ENCODE measurements around the gene NEK7. TPM values are rescaled to one million over a fixed set of nuclear protein-coding genes. Genes with fewer than 3 reads are reported as not detected.

NEK7 gene
- total and polyA plus RNA-seq, 2 of the 8 experiments (the other 6 are each of a cell fraction or from before 2014, with no cell fraction given): 5.1 to 10.0 TPM

GRCh38 chr1:198160222-198160621 is 3.4 kb downstream of the NEK7 start:
- Histone ChIP-seq H4K5ac (ENCODE audit: insufficient read length, low read depth, low read length) (no peak overlapping the region), H3K27me3 (replicated peaks in 1 of 4; ENCODE audit: control insufficient read depth in 3 of 4, extremely low read depth in 1 of 4, insufficient read depth in 3 of 4, low read length in 3 of 4) (no peaks in the 10 kb centered on the region), H4K8ac (ENCODE audit: extremely low read depth, insufficient read depth, low read length) (no peak overlapping the region), H3K79me1 (ENCODE audit: low read depth, low read length) (peaks cover 3% of the 10 kb centered on the region; the same call in 1 of the 2 replicates), H4K20me1 (replicated peaks in 1 of 2; ENCODE audit: control insufficient read depth in 1 of 2, insufficient read depth in 2 of 2, low read length in 2 of 2) (no peaks in the 10 kb centered on the region), H3K4me2 (ENCODE audit: insufficient read depth in 1 of 2, low read depth in 2 of 2, low read length in 2 of 2) (peak overlapping the region in 1 of 2 experiments; percentile 3; a peak in 1 of 4 replicates), H3K4ac (replicated peaks; ENCODE audit: insufficient read length, low read depth, low read length) (no peak overlapping the region), H2AK5ac (ENCODE audit: low read depth, low read length) (no peak overlapping the region), H2BK12ac (ENCODE audit: low read depth, low read length) (no peak overlapping the region), H3K79me2 (ENCODE audit: control insufficient read depth in 1 of 2, insufficient read depth in 2 of 2, low read length in 2 of 2) (peaks cover 5 to 67% of the 10 kb centered on the region in 2 experiments; a peak in 2 of 4 replicates), H3K9ac (replicated peaks in 1 of 4; ENCODE audit: extremely low read depth in 1 of 4, low read depth in 3 of 4, low read length in 3 of 4) (no peak overlapping the region), H3K4me3 (ENCODE audit: extremely low read depth in 1 of 4, insufficient read depth in 2 of 4, low read depth in 3 of 4, low read length in 4 of 4) (no peak overlapping the region), H3K14ac (ENCODE audit: insufficient read length) (no peak overlapping the region), H3K27ac (ENCODE audit: low read depth, low read length) (no peak overlapping the region), H3K23ac (ENCODE audit: insufficient read length) (no peak overlapping the region), H3K23me2 (ENCODE audit: low read depth, low read length) (peaks cover 8% of the 10 kb centered on the region; the same call in 1 of the 2 replicates), H3K36me3 (ENCODE audit: control insufficient read depth in 2 of 4, insufficient read depth in 4 of 4, low read length in 3 of 4) (no peaks in the 10 kb centered on the region), H3K56ac (replicated peaks; ENCODE audit: insufficient read length, low read depth, low read length) (no peak overlapping the region), H3K4me1 (replicated peaks in 1 of 4; ENCODE audit: control insufficient read depth in 3 of 4, insufficient read depth in 4 of 4, low read length in 3 of 4) (peaks cover 0 to 16% (median 6%) of the 10 kb centered on the region in 4 experiments; a peak in 6 of 7 replicates), H4K91ac (replicated peaks; ENCODE audit: insufficient read length, low read length) (no peak overlapping the region), H2BK20ac (ENCODE audit: low read length) (no peak overlapping the region), H3K9me3 (ENCODE audit: insufficient read depth in 2 of 2, low read depth in 1 of 2, low read length in 1 of 2) (no peaks in the 10 kb centered on the region), H2BK5ac (ENCODE audit: low read depth, low read length) (no peak overlapping the region), H2BK120ac (replicated peaks; ENCODE audit: low read depth, low read length) (no peak overlapping the region), H2BK15ac (ENCODE audit: low read length) (no peak overlapping the region), H3K18ac (ENCODE audit: extremely low read depth, low read length) (no peak overlapping the region), H2AFZ (ENCODE audit: low read length) (no peak overlapping the region)
- TF ChIP-seq RBBP5 (IDR thresholded peaks at IDR 0.05; ENCODE audit: borderline replicate concordance, low read depth, low read length) (no peak), BCL11A (IDR thresholded peaks at IDR 0.05; ENCODE audit: low read depth in 2 of 2, low read length in 2 of 2) (no peak), FOSL1 (IDR thresholded peaks at IDR 0.05; ENCODE audit: insufficient read depth, low read depth, low read length) (no peak)
- CTCF ChIA-PET (ENCODE audit: partially characterized antibody): no interaction called here
- no peak for DNase-seq (ENCODE audit: low read depth in 1 of 2, low spot score in 2 of 2)
- no peak for FAIRE-seq
- POLR2A ChIA-PET (ENCODE audit: partially characterized antibody): interaction anchor here (0.7 to 1.8 kb wide), 2 partner anchors 19 to 1467 kb away, joined by 3 to 4 read pairs; no protein-coding TSS in a partner anchor
- 79% methylated on average over 7 of the region's 7 CpGs; no CpG with 5 or more reads in 1 of the 2 experiments for WGBS, 2 experiments (ENCODE audit: extremely low coverage in 1 of 2, insufficient coverage in 1 of 2, insufficient read length in 1 of 2, insufficient replicate concordance in 2 of 2, low coverage in 1 of 2, low lambda C conversion rate in 2 of 2, missing lambda C conversion rate in 1 of 2)

All from H1 (cell line).